Skin epidermis (tissue), 12 donors: ENCODE measurements around the gene LRRIQ1.

Source experiments
- H3K27ac ChIP-seq, 21 experiments: fragments of 200-600 bp; sonication (generic) in 11 of 21; one replicate each; pipeline ENCODE4 v1.5.0; 2020; ENCODE audit warnings: mild to moderate bottlenecking in 3 of 21, inconsistent platforms in 2 of 21, moderate library complexity in 2 of 21
- H3K4me3 ChIP-seq, 7 experiments: fragments of 200-600 bp; sonication (generic) in 2 of 7; one replicate each; pipeline ENCODE4 v1.5.0; 2020; ENCODE audit warnings: inconsistent platforms in 2 of 7, mild to moderate bottlenecking in 2 of 7, moderate library complexity in 1 of 7

Gene LRRIQ1

DNA sequence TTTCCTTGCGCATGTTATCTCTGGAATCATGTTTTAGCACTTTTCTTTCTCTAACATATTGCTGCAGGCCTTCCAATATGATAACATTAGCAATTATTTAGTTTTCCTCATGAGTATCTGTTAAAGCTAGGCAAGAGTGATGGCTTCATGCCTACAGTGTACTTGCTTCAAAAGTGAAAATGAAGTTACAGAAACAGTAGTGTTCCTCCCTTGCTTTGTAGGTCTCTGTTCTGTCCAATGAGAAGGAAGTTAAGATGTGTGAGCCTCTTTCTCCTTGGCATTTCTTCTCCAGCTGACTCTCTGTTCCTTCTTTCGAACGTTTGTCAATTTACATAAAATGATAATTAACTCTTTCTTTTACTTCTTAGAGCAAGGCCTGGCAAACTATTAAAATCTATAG lies 22.2 kb downstream of the LRRIQ1 start:
- Histone ChIP-seq H3K27ac (no peak overlapping the region), H3K4me3 (no peak overlapping the region)

GRCh38 chr12:85059594-85059993 lies 23.4 kb downstream of the LRRIQ1 start:
- Histone ChIP-seq H3K27ac (no peak overlapping the region), H3K4me3 (no peak overlapping the region)

- no peak overlapping the region for H3K4me3 ChIP-seq
- H3K27ac ChIP-seq = no peak overlapping the region
Observed at GRCh38 chr12:85060916-85061315, 24.8 kb downstream of the LRRIQ1 start.

GRCh38 chr12:85065837-85066482 lies 29.8 kb downstream of the LRRIQ1 start:
- Histone ChIP-seq H3K4me3 (no peak overlapping the region), H3K27ac (no peak overlapping the region)

DNA sequence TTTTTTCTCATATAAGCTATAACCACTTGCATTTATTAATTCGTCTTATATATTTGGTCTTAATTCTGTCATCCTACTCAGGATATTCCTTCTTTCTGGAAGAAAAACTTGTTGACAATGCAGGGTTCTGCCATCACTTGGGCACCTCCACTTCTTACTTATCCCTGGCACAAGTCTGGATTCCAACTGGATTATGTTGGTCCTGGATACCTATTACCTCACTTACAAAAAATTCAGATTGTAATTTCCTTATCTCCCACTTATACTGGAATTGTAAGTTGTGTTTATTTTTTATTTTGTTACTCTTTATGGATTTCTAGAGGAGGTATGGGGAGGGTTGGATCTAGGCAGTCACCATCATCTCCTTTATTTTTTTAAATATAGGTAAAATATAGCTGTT lies 36.7 kb downstream of the LRRIQ1 start:
- no peak overlapping the region for H3K4me3 ChIP-seq
- H3K27ac ChIP-seq = no peak overlapping the region

GRCh38 chr12:85076688-85077430 lies 40.7 kb downstream of the LRRIQ1 start:
- Histone ChIP-seq H3K27ac (no peak overlapping the region), H3K4me3 (no peak overlapping the region)

DNA sequence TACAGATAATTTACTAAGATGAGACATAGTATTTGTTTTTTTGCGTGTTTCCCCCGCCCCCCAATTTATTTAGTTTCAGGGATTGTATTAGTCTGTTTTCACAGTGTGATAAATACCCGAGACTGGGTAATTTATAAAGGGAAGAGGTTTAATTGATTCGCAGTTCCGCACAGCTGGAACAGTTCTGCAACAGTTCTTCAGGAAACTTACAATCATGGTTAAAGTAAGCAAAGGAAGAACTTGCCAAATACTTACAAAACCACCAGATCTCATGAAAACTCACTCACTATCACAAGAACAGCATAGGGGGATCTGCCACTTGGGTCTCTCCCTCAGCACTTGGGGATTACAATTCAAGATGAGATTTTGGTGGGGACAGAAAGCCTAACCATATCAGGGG lies 48.9 kb downstream of the LRRIQ1 start:
- H3K27ac ChIP-seq = no peak overlapping the region
- no peak overlapping the region for H3K4me3 ChIP-seq

- H3K27ac ChIP-seq = no peak overlapping the region
- no peak overlapping the region for H3K4me3 ChIP-seq
Observed at GRCh38 chr12:85089792-85090191, 53.6 kb downstream of the LRRIQ1 start.

DNA sequence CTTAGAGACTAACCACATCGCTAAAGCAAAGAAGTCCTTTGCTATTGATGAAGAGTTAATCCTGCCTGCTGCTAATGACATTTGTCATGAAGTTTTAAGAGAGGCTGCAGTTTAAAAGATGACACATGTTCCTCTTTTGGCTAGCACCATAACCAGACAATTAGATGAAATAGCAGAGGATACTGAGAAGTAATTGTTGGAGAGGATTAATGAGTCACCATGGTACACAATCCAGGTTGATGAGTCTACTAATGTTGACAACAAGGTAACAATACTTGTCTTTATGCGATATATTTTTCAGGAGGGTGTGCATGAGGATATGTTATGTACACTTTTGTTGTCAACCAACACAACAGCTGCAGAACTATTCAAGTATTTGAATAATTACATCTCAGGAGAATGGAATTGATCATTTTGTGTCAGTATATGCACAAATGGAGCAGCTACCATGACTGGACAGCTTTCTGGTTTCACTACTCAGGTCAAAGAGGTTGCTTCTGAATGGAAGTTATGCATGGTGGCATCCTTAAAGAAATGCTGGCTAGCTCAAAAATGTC lies 56.7 kb downstream of the LRRIQ1 start:
- H3K4me3 ChIP-seq = no peak overlapping the region
- H3K27ac ChIP-seq = no peak overlapping the region

GRCh38 chr12:85095501-85095900 lies 59.4 kb downstream of the LRRIQ1 start:
- Histone ChIP-seq H3K4me3 (no peak overlapping the region), H3K27ac (no peak overlapping the region)

- Histone ChIP-seq H3K27ac (no peak overlapping the region), H3K4me3 (no peak overlapping the region)
Observed at GRCh38 chr12:85130646-85131045, 94.5 kb downstream of the LRRIQ1 start.

- no peak overlapping the region for H3K27ac ChIP-seq
- no peak overlapping the region for H3K4me3 ChIP-seq
Observed at GRCh38 chr12:85138833-85139232, 102.7 kb downstream of the LRRIQ1 start.

GRCh38 chr12:85147331-85147730 lies 111.2 kb downstream of the LRRIQ1 start:
- Histone ChIP-seq H3K4me3 (no peak overlapping the region), H3K27ac (no peak overlapping the region)

- Histone ChIP-seq H3K4me3 (no peak overlapping the region), H3K27ac (no peak overlapping the region)
Observed at GRCh38 chr12:85152311-85152729, 116.2 kb downstream of the LRRIQ1 start.

- Histone ChIP-seq H3K27ac (no peak overlapping the region), H3K4me3 (no peak overlapping the region)
Observed at GRCh38 chr12:85155791-85156190, 119.6 kb downstream of the LRRIQ1 start.

GRCh38 chr12:85156569-85156968 lies 120.4 kb downstream of the LRRIQ1 start:
- H3K27ac ChIP-seq = no peak overlapping the region

DNA sequence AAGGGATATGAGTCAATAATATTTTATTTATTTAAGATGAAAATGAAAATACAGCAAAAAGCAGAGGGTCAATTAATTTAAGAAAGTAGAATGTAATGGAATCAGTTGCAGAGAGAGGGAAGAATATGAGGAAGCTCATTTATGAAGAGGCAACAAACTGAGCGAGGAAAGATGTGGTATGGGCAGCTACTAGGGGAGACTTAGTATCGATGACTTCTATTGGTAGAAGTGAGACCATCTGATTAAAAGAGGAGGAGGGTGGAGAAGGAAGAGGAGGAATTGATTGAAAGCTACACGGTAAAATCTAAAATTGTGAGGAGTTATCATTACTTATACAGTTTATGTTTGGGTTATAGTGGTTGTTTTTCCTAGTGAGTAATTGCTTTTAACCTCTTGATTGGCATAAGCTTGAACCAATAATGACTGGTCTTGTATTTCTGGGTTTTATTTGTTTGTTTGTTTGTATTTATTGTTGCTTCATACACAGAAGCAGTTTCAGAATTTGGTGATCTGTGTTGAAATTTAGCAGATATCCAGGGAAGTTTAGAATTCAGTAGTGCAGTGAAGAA lies 121.0 kb downstream of the LRRIQ1 start:
- Histone ChIP-seq H3K4me3 (no peak overlapping the region), H3K27ac (no peak overlapping the region)

More at GRCh38 chr12:85156569-85156968, 120.4 kb downstream of the LRRIQ1 start:
- no peak overlapping the region for H3K4me3 ChIP-seq

DNA sequence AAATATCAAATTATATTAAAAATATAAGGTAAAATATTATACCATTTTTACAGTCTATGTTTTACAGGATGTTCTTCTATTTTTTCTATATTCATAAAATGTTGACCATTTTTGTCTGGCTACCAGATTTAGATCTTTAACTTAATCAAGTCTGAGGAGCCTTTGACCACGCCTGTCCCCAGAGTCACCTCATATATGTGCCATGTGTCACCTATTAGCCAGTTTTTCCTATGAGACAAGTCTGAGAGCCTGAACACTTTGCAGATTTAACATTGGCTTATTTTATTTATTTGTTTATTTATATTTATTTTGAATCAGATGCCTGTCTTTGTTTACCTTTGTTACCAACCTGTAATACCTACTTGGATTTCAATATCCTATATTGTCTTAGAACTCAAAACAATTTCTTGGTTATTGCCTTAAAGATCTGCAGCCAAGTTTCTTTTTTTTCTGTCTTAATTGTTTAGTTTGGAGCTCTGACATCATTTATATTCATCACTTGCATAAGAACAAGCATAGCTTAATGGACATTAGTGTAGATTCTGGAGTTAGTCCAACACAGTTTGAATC lies 127.7 kb downstream of the LRRIQ1 start:
- no peak overlapping the region for H3K27ac ChIP-seq
- H3K4me3 ChIP-seq = no peak overlapping the region

DNA sequence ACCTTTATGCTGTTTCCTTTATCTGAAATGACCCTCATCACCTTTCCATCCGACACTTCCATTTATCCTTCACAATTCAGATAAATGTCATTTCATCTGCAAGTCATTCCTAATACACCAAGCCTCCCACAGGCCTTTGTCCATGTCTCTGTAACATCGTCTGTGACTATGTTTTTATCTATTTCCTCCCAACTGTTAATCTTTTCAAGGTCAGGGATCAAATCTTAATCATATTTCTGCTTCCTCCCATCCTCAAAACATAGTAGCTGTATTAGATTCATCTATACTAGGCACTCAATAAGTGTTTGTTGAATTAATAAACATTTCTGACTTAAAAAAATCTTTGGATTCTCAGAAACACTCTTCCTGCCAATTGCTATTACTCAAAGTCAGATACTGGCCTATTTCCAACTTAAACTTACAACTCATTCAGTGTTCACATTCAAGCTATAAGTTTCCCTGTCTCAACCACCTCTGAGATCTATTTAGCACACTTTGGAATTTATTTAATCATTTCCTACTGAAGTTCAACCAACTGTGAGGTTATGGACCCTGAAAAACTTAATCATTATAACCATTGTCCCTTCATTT lies 143.6 kb downstream of the LRRIQ1 start:
- Histone ChIP-seq H3K4me3 (no peak overlapping the region), H3K27ac (no peak overlapping the region)

GRCh38 chr12:85182699-85183098 lies 146.5 kb downstream of the LRRIQ1 start:
- Histone ChIP-seq H3K27ac (no peak overlapping the region), H3K4me3 (no peak overlapping the region)
